NCI-H2107 treated with DMSO at 0.1 percent for 48 hours (cell line): ENCODE measurements around the gene RRP1.
"Not testable (repeated sequence)": the region's sequence is repeated elsewhere in the genome, so short reads cannot be mapped to it uniquely, and the experiment has no call there.

Experiments used
- DNase-seq: peaks from one replicate; lab custom pipeline; 2025; ENCODE audit not compliant: unreplicated experiment; lab: John Stamatoyannopoulos, UW

The RRP1 gene

GRCh38 chr21:43815991-43816390, 26.6 kb downstream of the RRP1 start:
- DNase-seq = no peak

- DNase-seq = no peak
Observed at GRCh38 chr21:43816611-43817071, 27.3 kb downstream of the RRP1 start.

DNA sequence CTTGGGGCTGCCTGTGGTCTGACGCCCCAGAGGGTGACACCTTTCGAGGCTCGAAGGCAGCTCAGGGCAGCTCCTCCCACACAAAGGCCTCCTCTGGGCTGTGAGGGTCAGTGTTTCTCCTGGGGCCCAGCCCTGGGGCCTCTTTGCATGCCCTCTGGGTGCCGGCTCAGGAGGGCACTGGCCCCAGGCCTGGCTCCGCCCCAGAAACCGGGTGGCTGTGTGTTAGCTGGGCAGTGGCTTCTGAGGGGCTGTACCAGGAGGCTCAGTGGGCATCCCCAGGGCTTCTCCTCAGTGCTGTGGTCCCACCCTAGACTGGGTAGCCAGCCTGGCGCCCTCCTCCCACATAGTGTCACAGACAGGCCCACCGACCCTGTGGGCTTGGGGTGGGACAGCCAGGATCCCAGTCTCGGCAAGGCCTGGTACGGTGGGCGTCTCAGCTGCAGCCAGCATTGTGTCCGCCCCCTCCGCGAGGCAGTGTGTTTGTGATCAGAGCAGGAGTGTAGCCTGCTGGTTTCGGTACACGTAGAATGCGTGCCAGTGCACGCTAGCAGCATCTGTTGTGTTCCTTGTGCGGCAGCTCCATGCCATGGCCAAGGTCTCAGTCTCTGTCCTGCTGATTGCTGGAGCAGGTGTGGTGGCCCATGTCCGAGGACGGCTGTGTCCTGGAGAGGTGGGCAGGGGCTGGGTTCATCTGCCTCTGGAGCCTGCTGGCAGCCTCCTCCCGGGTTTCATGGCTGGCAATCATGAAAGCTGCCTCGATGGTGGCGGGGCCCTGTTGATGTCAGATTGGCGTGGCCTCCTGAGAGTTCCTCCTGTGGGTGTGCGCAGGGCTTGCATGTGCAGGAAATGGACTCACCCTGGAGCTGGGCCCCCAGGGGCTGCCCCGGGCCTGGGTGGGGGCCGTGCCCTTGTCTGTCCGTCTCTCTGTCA, 28.0 kb downstream of the RRP1 start:
- DNase-seq = no peak

GRCh38 chr21:43818685-43819084, 29.3 kb downstream of the RRP1 start:
- no peak for DNase-seq

DNA sequence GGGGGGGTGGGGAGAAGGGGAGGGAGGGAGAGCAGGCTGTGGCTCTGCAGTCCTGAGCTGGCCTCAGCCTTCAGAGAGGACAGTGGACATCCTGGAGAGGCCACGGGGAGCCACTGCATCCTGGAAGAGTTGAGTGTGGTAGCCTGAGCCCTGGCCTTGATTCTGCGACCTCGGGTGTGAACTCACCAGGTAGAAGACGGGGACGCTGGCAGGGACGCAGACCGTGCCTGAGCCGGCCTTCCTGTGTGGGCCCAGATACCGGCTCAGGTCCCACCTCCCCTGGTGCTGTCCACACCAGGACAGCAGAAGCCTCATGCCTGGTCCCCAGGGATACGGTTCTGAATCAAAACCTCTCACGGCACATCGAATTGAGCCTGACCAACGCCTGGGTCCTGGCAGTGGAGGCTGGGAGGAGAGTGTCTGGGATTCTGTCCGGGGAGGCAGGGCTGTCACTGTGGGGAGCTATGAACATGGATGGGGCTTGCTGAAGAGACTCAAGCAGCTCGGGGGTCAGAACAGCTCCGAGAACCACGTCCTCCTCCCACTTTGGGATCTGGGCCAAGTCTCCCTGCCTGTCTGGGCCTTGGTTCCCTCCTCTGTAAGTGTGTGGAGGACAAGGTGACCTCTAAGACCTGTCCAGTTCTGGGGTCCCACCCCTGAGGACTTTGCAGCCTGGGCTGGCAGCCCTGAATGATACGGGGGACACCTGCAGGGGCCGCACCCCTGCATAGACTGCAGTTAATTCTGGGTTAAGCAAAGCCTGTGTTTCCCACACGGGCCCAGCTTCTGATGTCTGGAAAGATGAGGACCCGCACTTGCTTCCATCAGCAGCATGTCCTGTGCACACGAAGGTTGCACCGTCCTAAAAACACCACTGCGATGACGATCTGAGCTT, 30.4 kb downstream of the RRP1 start:
- DNase-seq = no peak

- no peak for DNase-seq
Observed at GRCh38 chr21:43820466-43820865, 31.1 kb downstream of the RRP1 start.

GRCh38 chr21:43822166-43822565, 32.8 kb downstream of the RRP1 start:
- DNase-seq = not testable (repeated sequence)

- not testable (repeated sequence) for DNase-seq
Observed at GRCh38 chr21:43822741-43823140, 33.4 kb downstream of the RRP1 start.

DNA sequence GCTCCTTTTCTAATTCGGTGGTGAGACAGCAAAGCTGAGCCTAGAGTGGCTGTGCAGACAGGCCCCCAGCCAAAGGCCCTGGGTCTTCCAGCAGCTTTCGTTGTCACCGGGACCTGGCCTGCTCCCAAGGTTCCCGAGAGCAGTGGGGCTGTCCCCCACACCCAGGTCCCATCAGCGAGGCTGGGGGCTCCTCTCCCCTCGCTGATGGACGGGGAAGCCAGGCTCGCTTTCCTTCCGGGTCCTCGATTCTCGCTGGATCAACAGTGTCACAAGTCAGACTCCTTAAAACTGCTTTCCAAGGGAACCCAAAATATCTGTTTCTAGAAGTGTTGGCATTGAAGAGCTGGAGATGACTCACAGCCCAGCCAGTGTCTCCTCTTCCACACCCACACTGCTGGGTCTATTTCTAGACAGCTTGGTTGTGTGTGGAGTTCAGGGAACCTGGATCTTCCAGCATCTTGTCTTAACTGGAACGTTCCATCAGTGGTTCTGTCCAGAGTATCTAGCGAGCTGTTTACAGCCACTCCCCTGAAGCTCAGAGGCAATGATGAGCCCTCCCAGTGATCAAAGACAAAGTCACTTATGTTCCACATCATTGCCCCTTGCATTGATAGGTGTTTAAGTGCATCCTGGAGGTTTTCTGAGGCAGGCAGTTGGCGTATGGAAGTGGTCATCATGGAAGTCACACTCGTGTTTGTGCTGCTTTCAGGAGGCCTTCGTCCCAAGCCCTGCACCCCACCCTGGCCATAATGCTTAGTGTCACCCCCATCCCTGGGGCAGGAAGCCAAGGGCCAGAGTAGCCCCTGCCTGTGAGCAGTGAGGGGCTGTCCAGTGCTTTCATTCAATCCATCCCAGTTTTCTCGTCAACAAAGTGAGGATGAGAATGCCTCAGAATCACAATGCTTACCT, 35.2 kb downstream of the RRP1 start:
- DNase-seq = no peak

DNA sequence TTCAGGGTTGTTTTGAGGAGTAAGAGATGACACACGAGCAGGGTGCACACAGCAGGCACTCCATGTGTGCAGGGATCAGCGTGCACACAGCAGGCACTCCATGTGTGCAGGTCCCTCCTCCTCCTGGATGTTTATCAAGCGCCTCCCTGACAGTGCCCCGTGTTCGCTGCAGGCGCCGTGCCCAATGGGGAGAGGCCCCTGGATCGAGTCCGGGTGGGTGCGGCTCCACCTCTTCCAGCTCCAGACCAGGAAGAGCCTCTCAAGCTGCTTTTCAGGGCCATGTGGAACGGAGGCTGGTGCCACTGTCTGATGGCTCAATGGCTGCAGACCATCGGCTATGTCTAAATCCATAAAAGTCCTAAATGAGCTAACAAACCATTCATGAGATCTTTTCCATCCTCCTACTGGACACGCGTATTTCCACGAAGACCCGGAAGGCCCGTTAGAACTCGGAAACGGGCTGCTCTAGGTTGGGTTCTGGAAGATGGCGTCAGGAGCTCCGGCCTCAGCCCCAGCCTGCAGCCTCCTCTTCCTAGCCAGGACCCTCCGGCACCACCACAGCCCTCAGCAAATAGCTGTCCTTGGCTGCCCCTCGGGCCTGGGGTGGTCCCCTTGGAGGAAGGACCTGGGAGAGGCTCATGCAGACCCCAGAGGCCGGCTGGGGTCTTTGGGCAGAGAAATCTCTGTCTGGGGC, 36.0 kb downstream of the RRP1 start:
- no peak for DNase-seq

DNA sequence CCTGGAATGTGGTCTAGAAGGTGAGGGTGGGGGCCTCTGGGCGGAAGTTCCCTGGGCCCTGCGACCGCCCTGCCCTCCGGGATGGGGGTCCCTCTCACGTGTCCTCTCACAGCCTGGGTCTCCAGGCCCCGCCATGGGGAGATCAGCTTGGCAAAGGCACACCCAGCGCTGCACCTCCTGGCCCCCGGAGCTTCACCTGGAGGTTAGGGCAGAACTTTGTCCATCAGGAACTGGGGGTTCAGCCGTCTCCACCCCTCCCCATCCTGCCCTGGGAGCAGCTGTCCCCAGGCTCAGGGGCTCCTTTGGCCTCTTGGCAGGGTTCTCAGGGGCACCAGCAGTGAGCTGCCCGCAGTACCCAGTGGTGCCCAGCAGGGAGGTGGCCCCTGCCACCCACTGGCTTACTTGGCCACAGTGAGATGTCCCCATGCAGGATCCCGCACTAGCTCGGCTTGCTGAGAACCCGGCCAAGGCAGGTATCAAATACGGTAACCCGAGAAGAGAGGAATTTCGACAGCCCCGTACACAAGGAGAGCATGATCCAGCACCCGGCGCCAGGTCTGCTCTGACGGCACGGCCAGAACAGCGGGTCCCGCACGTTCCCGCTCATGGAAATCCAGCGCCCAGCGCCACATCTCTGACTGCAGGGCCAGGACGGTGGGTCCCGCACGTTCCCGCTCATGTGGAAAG, 36.7 kb downstream of the RRP1 start:
- DNase-seq = peak; percentile 89

DNA sequence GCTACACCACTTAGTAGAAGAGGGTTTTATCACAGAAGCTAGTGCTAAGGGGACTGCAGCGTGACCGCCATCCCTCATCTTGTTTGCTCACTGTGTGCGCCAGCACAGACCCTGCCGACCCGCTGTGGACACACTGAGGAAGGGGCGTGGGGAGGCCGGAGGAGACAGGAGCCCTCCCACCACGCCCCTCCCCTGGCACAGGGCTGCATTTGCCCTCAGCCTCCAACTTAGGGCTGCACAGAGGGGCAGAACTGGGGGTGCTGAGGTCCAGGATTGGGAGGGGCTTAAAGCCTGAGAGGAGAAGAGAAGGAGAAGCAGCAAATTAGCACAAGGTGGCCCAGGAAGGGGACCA, 37.2 kb downstream of the RRP1 start:
- DNase-seq = no peak

DNA sequence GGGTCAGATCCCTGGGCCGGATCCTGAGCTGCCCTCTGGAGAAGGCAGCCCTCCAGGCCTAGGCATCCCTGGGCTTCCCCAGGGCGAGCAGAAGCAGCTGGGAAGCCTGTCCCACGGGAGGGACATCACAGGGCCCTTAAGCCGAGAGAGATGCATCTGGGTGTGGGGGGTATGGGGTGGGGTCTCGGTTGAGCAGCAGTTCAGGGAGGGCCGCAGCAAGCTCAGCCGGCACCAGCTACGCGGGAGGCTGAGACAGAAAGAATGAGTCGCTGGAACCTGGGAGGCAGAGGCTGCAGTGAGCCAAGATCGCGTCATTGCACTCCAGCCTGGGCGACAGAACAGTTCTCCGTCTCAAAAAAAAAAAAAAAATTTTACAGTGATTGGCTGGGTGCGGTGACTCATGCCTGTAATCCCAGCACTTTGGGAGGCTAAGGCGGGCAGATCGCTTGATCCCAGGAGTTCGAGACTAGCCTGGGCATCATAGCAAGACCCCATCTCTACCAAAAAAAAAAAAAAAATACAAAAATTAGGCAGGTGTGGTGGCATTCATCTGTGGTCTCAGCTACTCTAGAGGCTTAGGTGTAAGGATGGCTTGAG, 37.7 kb downstream of the RRP1 start:
- DNase-seq = no peak

DNA sequence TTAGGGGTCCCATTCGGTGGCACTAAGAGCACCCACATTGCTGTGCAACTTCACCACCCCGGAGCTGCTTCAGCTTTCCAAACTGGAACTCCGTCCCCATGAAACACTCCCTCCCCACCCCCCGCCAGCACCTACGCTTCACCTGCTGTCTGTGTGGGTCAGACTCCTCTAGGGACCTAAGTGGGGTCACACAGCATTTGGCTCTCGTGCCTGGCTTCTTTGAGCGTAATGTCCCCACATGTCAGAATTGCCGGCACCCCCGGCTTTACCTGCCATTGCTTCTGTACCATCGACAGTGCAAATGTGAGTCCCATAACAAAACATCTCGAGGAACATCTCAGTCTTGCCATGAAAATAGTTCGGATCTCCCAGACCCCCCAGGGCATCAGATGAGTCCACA, 39.8 kb downstream of the RRP1 start:
- no peak for DNase-seq

DNA sequence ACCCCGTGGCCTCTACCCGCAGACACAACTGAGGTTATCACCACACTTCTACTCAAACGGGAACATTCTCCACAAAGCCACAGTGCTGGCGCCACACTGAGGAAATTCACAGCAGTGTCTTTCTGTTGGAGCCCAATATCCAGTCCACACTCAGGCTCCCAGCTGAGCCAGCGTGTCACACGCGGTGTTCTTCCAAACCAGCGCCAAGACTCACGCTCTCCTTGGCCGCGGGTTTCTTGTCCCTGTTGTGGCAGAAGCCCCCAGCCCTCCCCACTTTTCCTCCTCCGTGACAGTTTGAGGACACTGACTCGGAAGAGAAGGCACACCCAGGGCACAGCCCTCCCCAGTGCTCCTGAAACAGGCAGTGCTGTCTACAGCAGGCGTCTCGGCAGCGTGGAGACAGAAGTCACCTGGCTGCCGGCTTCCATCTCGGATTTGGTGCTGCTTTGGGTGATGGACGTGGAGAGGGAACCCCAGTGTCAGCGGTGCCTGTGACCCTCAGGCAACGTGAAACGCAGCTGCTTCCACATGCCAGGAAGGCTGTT, 40.3 kb downstream of the RRP1 start:
- no peak for DNase-seq

GRCh38 chr21:43832158-43832550, 42.8 kb downstream of the RRP1 start:
- DNase-seq = no peak

DNA sequence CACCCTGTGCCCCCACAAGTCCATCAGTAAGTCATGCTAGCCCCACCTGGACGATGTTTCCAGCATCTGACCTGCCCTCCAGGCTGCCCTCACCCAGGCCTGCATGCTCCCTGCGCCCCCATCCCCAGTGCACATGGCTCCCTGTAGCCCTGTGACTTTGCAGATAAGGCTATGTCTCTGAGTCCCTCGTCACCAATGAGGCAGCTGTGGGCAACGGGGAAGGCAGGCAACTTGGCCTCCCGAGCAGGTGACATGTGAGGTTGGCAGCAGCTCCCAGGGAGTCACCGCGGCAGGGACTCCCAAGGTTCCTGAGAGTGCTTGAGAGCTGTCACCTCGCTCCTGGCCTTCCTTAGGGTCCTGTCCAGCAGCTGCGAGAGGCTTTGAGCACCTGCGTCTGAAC, 43.3 kb downstream of the RRP1 start:
- no peak for DNase-seq

DNA sequence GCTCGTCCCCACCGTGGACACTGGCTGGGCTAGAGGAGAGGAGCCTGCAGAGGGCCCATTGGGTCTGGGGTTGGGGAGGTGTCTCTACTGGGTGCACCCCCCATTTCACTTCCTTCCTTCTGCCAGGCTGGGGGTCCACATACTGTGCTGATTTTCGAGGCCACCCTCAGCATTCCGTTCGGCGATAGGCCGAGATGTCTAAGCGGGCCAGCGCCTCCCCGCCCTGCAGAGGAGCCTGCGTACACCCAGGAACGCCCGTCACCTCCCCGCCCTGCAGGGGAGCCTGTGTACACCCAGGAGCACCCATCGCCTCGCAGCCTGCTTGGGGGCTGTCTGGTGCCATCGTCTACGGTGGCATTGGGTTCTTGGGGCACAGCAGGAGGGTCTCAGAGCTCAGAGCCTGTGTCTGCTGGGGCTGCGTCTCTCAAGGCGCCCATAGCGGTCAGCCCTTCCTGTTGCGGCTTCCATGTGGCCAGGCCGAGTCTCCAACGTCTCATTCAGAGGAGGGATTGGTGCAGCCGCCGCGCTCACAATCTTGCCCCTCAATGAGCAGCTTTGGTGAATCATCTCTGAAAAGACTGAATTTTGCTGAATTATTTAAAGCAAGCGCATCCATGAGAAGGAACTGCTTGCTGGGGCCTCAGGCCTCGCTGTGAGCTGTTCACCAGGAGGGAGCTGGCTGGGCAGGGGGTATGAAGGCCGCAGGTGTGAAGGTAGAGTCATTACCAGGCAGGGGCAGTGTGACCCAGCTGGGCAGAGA, 44.9 kb downstream of the RRP1 start:
- DNase-seq = no peak
